AML-193 (cell line): ENCODE results near the gene RLN1.
A peak's percentile ranks its signal among the peaks of the same experiment; 100 is the strongest.
"Not testable (repeated sequence)": the region's sequence is repeated elsewhere in the genome, so short reads cannot be mapped to it uniquely, and the experiment has no call there.

ENCODE experiments used
- DNase-seq, 2 experiments: peaks; one replicate each; lab custom pipeline; 2025; lab: John Stamatoyannopoulos, UW

The RLN1 gene

GRCh38 chr9:5321601-5322000 is 18.1 kb downstream of the RLN1 start:
- peak; percentile 2 to 9 for DNase-seq

GRCh38 chr9:5321058-5321457 is 18.6 kb downstream of the RLN1 start:
- DNase-seq: no peak

- DNase-seq: not testable (repeated sequence)
These were observed 23.3 kb downstream of the RLN1 start for GRCh38 chr9:5316406-5316805.

- DNase-seq: no peak
These were observed 24.3 kb downstream of the RLN1 start for GRCh38 chr9:5315187-5315923.

GRCh38 chr9:5310851-5311250 is 28.8 kb downstream of the RLN1 start:
- no peak for DNase-seq

- DNase-seq: no peak
These were observed 33.9 kb downstream of the RLN1 start for GRCh38 chr9:5305741-5306140.

DNA sequence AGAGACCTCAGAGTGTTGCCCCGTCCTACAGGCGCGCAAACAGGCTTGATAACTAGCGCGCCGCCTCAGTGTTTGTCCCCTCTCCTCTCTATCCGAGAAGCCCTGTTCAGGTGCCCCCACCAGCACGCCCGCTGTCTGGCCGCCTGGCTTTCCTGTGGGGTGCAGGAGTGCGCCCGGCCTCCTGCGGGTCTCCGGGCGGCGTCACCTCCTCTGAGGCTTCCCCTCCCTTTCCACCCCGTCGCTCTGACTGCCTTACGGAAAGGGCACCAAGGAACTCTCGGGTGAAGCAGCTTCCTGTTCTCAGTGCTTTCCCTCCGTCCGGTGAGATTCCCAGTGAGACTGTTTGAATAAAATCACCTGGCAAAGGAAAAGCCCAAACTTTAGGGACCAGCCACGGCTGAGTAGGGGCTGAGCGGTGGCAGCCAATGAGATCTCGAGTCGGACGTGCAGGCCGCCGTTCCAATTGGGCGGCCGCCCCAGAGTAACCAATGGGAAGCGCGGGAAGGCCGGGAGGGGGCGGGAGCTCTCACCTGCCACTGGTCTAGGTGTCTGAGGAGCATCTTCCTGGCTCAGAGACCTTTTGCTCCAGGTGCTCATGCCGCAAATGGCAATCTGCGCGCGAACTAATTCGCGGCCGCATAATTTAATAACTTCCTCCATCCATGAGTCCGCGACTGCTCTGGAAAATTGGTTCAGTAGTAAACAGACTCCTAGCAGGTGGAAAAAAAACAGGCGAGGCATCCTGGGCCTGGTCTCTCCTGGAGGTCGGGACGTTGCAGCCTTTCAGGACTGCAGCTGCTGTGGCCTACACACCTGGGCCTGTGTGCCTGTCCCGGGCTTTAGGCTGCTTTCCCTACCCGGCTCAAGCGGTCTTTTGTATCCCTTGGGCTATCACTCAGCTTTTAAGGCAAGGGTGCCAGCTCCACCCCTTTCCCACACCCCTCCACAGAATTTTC is 35.6 kb downstream of the RLN1 start, which contains the start of gene RLN2:
Gene RLN2, minus strand, starts transcription at position 877 of the 956 bp plus-strand sequence. Its CDS starts 136 bp downstream, at position 741.
- DNase-seq: not testable (repeated sequence)

GRCh38 chr9:5301544-5301943 is 38.1 kb downstream of the RLN1 start:
- no peak for DNase-seq

GRCh38 chr9:5292141-5292540 is 47.5 kb downstream of the RLN1 start:
- DNase-seq: no peak

DNA sequence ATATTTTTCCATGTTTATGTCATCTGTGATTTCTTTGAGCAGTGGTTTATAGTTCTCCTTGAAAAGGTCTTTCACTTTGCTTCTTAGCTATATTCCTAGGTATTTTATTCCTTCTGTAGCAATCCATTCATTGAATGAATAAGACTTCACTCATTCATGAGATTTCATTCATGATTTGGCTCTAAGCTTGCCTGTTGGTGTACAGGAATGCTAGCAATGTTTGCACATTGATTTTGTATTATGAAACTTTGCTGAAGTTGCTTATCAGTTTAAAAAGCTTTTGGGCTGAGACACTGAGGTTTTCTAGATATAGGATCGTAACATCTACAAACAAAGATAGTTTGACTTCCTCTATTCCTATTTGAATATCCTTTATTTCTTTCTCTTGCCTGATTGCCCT is 51.1 kb downstream of the RLN1 start:
- no peak for DNase-seq

DNA sequence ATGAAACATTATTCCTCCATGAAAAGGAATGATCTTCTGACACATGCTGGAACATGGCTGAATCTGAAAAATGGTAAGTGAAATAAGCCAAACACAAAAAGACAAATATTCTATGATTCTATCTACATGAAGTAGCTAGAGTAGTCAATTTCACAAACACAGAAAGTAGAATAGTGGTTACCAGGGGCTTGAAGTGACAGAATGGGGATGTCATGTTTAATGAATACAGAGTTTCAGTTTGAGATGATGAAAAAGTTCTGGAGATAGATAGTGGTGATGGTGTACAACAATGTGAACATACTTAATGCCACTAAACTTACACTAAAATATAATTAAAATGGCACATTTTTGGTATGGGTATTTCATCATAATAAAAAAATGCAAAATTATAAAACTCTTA is 53.4 kb downstream of the RLN1 start:
- no peak for DNase-seq
